Mucosa of gallbladder (tissue), 1 donor: ENCODE data around the gene SVIL. TPM values are rescaled to one million over a fixed set of nuclear protein-coding genes. Genes with fewer than 3 reads are reported as not detected.
"Not testable (repeated sequence)": the region's sequence is repeated elsewhere in the genome, so short reads cannot be mapped to it uniquely, and the experiment has no call there.

ENCODE experiments used
- DNase-seq: peaks from one replicate; pipeline ENCODE4 v3.0.0-alpha.2; 2020; ENCODE audit warnings: low spot score
- total RNA-seq: library from RNA; stranded (reverse); gene quantifications from one replicate; pipeline ENCODE4 v1.2.1, GENCODE V29; 2021
- donor health status: DM: no; HTN: no; CAD: no.

Gene SVIL
- total RNA-seq, 1 donor from 2014 or later = 284 TPM

- no peak for DNase-seq
Measured at GRCh38 chr10:29622382-29622922, 12.3 kb downstream of the SVIL start.

DNA sequence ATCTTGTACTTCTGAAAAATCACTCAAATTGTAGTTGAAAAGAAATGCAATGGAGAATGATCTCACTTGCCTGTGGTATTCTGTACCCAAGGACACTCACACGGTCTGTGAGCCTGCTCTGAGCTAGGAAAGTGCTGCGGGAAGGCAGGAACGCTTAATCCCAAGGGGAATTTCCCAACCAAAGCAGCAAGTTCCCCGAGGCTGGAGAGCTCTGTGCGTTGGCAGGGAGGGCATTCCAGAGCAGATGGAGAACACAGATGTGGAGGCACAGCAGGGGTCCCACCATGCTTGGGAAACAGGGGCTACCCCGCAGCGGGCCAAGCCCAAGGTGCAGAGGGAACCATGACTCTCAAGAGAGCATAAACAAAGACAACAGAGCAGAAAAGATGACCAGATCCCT lies 13.6 kb downstream of the SVIL start:
- DNase-seq = no peak

GRCh38 chr10:29620112-29620690 lies 14.6 kb downstream of the SVIL start:
- no peak for DNase-seq

- DNase-seq = no peak
Measured at GRCh38 chr10:29619241-29619669, 15.5 kb downstream of the SVIL start.

DNA sequence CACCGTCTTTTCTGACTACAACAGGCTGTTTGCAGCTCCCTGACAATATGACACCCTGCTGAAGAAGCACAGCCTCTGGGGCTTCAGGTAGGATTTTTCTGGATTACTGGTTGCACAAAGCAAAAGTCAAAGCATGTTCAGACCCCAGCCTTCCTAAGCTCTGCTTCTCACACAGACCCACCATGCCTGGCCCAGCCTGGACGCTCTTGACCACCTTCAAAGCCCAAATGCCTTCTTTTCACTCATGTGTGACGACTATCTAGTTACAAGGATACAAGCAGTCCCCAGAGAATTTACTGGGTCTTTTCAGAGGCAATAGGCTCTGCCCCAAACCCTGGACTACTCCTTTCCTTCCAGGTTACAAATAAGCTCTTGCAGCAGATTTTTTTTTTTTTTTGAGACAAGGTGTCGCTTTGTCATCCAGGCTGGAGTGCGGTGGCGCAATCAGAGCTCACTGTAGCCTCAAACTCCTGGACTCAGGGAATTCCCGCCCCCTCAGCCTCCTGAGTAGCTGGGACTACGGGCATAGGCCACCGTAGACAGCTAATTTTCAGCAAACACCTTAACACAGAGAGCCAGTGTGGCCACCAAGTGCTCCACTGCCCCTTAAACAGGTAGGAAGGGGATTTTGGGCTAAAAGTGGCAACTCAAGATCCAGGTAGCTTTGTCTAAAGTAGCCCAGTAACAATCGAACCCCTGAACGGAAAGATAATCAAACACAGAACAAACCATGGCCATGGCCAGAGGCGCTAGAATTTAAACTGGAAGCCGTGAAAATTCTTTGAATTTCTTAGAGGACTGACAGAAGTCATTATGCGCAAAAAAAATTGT lies 16.2 kb downstream of the SVIL start:
- peak; percentile 29 for DNase-seq

DNA sequence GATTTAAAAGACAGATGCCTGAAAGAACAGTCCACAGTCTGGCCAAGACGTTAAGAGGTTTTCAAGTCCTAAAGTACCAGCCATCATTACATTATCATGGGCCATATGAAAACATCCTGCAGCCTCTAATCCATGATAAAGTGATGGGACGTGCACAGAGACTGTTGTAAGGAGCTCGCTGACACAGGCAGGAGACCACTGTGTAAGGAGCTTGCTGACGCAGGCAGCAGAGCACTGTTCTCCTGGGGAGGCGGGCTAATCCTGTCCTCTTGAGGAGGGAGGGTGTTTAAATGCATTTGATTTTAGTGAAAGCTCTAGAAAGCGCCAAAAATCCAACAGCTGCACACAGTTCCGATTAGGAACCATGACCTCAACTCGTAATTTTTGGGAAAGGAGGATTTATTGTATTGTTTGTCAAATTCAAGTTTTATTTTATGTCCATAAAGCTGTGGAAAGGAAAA lies 16.9 kb downstream of the SVIL start:
- DNase-seq = no peak

- no peak for DNase-seq
Measured at GRCh38 chr10:29616542-29616941, 18.2 kb downstream of the SVIL start.

- DNase-seq = no peak
Measured at GRCh38 chr10:29615195-29615594, 19.6 kb downstream of the SVIL start.

DNA sequence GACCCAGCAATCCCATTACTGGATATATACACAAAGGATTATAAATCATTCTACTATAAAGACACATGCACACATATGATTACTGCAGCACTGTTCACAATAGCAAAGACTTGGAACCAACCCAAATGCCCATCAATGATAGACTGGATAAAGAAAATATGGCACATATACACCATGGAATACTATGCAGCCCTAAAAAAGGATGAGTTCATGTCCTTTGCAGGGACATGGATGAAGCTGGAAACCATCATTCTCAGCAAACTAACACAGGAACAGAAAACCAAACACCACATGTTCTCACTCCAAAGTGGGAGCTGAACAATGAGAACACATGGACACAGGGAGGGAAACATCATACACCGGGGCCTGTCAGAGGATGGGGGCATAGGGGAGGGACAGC lies 20.5 kb downstream of the SVIL start:
- not testable (repeated sequence) for DNase-seq

GRCh38 chr10:29613791-29614190 lies 21.0 kb downstream of the SVIL start:
- DNase-seq = no peak

GRCh38 chr10:29613196-29613595 lies 21.6 kb downstream of the SVIL start:
- no peak for DNase-seq

- DNase-seq = no peak
Measured at GRCh38 chr10:29612657-29613056, 22.1 kb downstream of the SVIL start.

DNA sequence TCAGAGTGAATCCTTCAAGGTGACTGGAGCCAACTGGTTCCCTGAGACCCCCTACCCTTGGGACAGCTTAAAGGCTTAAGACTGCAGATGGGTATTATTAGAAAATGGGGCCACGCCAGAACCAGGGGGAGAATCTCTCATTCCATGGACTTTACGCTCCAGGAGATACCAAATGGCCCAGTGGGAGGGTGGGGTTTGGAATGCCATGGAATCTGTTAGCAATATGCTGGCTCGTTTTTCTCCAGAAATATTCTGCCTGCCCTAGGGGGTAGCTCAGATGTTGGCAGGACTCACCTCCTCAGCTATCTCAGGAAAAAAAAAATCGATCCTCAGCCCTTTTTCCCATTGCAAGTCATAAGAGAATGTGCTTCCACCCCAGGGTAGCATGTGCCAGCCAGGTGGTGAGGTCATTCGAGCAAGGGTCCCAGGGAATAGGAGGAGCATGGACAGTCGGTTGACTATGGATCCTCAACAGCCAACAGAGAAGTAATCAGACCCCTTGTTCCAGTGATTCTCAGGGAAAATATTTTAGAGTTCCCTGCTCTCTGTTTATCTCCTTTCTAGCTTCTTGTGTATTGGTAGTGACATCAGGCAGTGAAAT lies 22.9 kb downstream of the SVIL start:
- DNase-seq = no peak

DNA sequence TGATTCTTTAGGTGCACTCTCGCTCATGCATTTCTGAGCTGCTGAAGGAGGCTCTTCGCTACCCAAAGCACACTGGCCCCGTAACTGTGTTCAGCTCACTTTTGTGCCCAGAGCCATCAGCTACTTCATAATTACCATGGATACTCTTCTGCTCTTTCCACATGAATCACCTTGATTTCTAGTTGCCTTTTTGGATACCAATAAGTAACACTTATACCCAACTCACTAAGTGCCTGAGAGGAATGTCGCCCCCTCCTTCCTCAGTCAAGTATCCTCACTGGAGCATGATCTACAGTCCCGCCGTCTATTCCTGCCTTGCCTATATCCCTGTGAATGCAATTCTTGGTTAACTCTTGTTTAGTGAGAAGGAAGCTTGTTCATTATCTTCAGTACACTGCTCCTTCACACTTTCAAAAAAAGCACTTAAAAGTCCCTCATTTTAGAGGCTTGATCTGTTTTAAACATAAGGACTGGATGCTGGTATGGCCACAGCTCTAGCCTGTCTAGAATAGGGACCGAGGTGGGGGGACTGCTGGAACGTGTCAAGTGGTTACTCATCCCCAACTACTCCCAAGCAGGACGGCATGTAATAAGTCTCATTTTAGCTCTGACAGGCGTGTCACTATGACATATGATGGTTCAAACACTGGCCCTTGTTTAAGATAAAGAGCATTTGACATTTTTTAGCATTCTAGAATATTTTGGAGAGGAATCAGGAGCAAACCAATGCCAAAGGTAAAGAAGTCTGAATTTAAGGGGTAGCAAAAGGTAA lies 23.7 kb downstream of the SVIL start:
- DNase-seq = no peak

GRCh38 chr10:29610331-29610730 lies 24.4 kb downstream of the SVIL start:
- DNase-seq = not testable (repeated sequence)

DNA sequence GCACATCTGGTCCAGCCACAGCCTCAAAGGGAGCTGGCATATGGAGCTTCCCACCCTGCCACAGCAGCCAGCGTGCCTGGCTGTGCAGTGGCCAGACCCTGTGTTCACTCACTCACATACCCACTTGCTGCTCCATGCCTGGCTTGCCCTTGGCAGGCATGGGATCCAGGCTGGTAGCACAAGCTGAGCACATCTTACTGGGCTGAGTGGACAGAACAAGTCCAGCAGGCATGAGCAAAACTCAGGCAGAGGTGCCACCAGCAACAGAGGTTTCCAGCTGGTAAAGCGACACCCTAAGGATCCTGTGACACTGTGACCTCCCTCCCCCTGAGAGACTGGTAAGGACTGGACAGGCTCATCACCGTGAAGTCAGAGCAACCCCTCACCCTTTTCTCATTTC lies 25.1 kb downstream of the SVIL start:
- no peak for DNase-seq

GRCh38 chr10:29608476-29609301 lies 26.1 kb downstream of the SVIL start:
- no peak for DNase-seq

GRCh38 chr10:29608062-29608461 lies 26.7 kb downstream of the SVIL start:
- DNase-seq = no peak

- DNase-seq = no peak
Measured at GRCh38 chr10:29607576-29607975, 27.2 kb downstream of the SVIL start.

GRCh38 chr10:29606693-29607092 lies 28.1 kb downstream of the SVIL start:
- DNase-seq = not testable (repeated sequence)

- no peak for DNase-seq
Measured at GRCh38 chr10:29604291-29604825, 30.4 kb downstream of the SVIL start.
